AG09319 (cell line): ENCODE measurements around the gene EFNB3.

Source experiments
- DNase-seq: peaks from one replicate; pipeline ENCODE4 v3.0.0-alpha.2; 2010; ENCODE audit warnings: low read depth; ENCODE audit errors: extremely low read depth
- TF ChIP-seq, protein P1 (sequence below): IDR thresholded peaks from 2 replicates; pipeline ENCODE4 v1.5.1; 2011; ENCODE audit warnings: low read depth, mild to moderate bottlenecking, inconsistent platforms, low read length, moderate library complexity

EFNB3 gene

DNA sequence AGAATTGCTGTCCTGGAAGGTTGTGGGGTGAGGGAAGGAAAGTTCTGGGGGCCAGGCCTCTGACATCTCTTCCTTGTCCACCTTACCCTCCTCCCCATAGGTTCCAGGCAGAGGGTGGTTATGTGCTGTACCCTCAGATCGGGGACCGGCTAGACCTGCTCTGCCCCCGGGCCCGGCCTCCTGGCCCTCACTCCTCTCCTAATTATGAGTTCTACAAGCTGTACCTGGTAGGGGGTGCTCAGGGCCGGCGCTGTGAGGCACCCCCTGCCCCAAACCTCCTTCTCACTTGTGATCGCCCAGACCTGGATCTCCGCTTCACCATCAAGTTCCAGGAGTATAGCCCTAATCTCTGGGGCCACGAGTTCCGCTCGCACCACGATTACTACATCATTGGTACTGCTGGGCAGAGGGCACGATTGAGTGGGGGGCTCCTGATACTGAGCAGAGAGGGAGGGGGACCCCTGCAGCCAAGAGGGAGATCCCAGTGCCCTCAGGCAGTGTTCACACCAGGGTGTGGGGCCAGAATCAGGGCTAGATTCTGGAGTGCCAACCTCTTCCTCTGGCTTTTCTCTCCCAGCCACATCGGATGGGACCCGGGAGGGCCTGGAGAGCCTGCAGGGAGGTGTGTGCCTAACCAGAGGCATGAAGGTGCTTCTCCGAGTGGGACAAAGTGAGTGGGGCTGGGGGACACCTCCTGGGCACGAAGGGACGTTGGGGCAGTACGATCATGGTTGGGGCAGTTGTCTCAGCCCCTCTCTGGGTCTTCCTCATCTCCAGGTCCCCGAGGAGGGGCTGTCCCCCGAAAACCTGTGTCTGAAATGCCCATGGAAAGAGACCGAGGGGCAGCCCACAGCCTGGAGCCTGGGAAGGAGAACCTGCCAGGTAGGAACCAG is 3.1 kb downstream of the EFNB3 start:
- TF ChIP-seq, protein P1, sequence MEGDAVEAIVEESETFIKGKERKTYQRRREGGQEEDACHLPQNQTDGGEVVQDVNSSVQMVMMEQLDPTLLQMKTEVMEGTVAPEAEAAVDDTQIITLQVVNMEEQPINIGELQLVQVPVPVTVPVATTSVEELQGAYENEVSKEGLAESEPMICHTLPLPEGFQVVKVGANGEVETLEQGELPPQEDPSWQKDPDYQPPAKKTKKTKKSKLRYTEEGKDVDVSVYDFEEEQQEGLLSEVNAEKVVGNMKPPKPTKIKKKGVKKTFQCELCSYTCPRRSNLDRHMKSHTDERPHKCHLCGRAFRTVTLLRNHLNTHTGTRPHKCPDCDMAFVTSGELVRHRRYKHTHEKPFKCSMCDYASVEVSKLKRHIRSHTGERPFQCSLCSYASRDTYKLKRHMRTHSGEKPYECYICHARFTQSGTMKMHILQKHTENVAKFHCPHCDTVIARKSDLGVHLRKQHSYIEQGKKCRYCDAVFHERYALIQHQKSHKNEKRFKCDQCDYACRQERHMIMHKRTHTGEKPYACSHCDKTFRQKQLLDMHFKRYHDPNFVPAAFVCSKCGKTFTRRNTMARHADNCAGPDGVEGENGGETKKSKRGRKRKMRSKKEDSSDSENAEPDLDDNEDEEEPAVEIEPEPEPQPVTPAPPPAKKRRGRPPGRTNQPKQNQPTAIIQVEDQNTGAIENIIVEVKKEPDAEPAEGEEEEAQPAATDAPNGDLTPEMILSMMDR = no peak
- DNase-seq = no peak

DNA sequence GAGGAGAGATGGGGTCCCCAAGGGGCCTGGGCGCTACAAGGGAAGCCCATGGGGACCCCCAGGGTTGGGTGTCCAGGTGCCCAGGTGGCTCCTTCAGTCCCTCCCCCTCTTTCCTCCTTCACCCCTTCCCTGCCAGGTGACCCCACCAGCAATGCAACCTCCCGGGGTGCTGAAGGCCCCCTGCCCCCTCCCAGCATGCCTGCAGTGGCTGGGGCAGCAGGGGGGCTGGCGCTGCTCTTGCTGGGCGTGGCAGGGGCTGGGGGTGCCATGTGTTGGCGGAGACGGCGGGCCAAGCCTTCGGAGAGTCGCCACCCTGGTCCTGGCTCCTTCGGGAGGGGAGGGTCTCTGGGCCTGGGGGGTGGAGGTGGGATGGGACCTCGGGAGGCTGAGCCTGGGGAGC is 4.0 kb downstream of the EFNB3 start:
- no peak for DNase-seq
- TF ChIP-seq, protein P1 = no peak

DNA sequence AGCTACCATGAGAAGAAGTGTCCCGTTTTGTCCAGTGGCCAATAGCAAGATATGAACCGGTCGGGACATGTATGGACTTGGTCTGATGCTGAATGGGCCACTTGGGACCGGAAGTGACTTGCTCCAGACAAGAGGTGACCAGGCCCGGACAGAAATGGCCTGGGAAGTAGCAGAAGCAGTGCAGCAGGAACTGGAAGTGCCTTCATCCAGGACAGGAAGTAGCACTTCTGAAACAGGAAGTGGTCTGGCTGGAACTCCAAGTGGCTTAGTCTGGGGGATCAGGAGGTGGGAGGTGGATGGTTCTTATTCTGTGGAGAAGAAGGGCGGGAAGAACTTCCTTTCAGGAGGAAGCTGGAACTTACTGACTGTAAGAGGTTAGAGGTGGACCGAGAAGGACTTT is 5.3 kb downstream of the EFNB3 start:
- TF ChIP-seq, protein P1 = no peak
- DNase-seq = no peak

DNA sequence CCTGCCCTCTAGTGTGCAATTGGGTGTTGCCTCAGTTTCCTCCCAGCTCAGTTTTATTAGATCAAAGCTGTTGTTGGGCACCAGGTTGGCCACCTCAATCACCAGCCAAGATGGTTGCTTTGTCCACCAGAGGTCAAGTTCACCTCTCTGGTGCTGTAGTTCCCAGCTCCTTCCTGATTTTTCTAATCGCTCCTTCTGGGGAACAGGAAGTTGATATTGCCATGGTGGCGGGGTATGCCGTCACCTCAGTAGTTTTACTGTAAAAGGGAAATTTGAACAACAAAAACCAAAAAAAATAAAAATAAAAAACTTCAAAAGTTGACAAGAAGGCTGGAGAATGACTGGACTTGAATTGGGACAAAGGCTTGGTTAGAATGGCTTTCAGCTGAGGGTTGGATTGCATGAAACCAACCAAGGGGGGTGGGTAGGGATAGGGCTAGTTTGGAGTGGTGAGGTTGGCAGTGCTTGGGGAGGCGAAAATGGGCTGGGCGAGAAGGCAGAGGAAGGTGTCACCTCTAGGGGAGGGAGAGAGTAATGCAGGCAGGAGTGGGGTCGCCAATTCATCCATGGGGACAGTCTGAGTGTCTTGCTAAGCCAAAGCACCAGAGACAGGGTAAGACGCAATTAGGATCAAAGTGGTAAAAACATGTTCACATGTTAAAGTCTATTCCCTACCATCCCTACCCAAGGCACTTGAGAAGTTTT is 6.2 kb downstream of the EFNB3 start:
- no peak for DNase-seq

DNA sequence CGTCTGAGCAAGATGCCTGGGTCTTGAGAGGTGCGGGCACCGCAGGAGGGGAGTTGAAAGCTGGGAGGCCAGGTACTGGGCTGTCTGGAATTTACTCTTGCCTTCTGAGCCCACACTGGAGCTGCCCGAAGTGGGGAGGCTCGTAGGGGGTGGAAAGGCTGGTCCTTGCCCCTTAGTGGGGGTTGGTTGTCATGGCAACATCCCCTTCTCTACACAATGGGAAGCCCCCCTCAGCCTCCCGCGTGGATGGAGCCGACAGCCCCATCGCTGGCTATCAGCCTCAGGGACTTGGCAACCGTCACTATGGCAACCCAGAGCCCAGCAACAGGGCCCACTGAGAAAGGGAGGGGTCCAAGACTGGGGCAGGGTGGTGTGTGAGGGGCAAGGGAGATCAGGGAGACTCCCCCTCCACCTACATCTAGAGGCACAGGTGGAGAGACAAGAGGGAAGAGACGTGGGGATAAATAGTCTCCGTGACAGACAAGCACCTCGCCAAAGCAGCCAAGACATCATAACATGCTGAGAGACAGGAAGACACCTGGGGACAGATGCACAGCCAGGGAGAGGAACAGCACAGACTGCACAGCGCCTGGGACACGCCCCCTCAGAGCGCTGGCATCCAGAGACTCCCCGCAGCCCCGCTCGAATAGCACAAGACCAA is 7.2 kb downstream of the EFNB3 start:
- TF ChIP-seq, protein P1 = no peak
- DNase-seq = no peak

More for the DNA sequence above, 6.2 kb downstream of the EFNB3 start:
- TF ChIP-seq, protein P1 = no peak

DNA sequence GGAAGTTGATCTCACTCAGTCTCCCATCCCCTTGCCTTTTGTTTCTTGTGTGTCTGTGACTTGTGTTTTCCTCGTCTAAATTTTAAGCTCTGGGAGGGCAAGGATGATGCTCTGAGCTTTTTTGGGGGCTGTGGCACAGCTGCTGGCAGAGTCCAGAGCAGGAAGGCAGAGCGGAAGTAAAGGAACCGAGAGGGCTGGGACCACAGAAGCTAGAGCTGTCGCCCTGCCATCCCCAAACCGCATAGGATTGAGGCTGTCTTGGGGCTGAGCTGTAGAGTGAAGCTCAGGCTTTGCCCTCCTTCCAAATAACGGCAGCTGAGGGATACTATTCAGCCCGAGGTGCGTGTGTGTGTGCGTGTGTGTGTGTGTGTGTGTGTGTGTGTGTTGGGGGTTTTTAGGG is 8.8 kb downstream of the EFNB3 start:
- TF ChIP-seq, protein P1 = no peak
- DNase-seq = no peak
